Activated CD8-positive, alpha-beta T cell treated with anti-CD3 and anti-CD28 coated beads, Interleukin-2, amount 10 ng/mL, durations not matched to agents 7 days and 5 days (primary cell): Measurements from ENCODE around the gene CXCR2. TPM values are rescaled to one million over a fixed set of nuclear protein-coding genes. Genes with fewer than 3 reads are reported as not detected.

ENCODE experiments used
- ATAC-seq: fragments of 150-1000 bp; cut with Tn5 transposase; one replicate; pipeline ENCODE4 v1.10.0; 2021; ENCODE audit warnings: moderate library complexity
- CTCF ChIA-PET: fragments of 350-600 bp; sonication (Branson Sonifier 250); formaldehyde crosslinking; loops from one replicate; lab custom pipeline; 2021; ENCODE audit warnings: antibody characterized with exemption; lab: Charles Lee
- POLR2A ChIA-PET: fragments of 350-600 bp; sonication (Branson Sonifier 250); formaldehyde crosslinking; loops from one replicate; lab custom pipeline; 2021; ENCODE audit warnings: antibody characterized with exemption; lab: Charles Lee
- DNase-seq: peaks from one replicate; pipeline ENCODE4 v3.0.0-alpha.2; 2020
- H3K27ac Mint-ChIP-seq: one replicate; pipeline ENCODE4 v1.8.0; 2021; ENCODE audit warnings: mild to moderate bottlenecking, mixed read lengths
- H3K27me3 Mint-ChIP-seq: one replicate; pipeline ENCODE4 v1.8.0; 2021; ENCODE audit warnings: low read depth, mixed read lengths
- H3K36me3 Mint-ChIP-seq: one replicate; pipeline ENCODE4 v1.8.0; 2021; ENCODE audit warnings: low read depth, mixed read lengths
- H3K4me1 Mint-ChIP-seq: one replicate; pipeline ENCODE4 v1.8.0; 2021; ENCODE audit warnings: low read depth, mixed read lengths
- H3K4me3 Mint-ChIP-seq: one replicate; pipeline ENCODE4 v1.8.0; 2021; ENCODE audit warnings: mild to moderate bottlenecking, mixed read lengths
- H3K9me3 Mint-ChIP-seq: one replicate; pipeline ENCODE4 v1.8.0; 2022; ENCODE audit warnings: mixed read lengths; ENCODE audit not compliant: insufficient read depth
- total RNA-seq, 2 experiments: library from RNA; stranded (reverse); gene quantifications; one replicate each; pipeline ENCODE4 v1.2.3, GENCODE V29; 2021

The CXCR2 gene
- total RNA-seq, 2 experiments from 2014 or later, result 0.50 TPM; not detected in 1

- Mint-ChIP-seq H3K27ac (no peak overlapping the region), H3K36me3 (no peaks in the 10 kb centered on the region), H3K4me3 (no peak overlapping the region), H3K9me3 (no peaks in the 10 kb centered on the region), H3K27me3 (peaks cover 27% of the 10 kb centered on the region), H3K4me1 (no peaks in the 10 kb centered on the region)
- DNase-seq (no peak), ATAC-seq (no peak)
- POLR2A ChIA-PET, result no interaction called here
- CTCF ChIA-PET, result no interaction called here
These were observed 11.7 kb downstream of the CXCR2 start for GRCh38 chr2:218137514-218137913.

GRCh38 chr2:218138047-218138446 is 12.2 kb downstream of the CXCR2 start:
- ChIA-PET POLR2A (no interaction called here), CTCF (no interaction called here)
- Mint-ChIP-seq H3K9me3 (no peaks in the 10 kb centered on the region), H3K4me3 (no peak overlapping the region), H3K4me1 (no peaks in the 10 kb centered on the region), H3K36me3 (no peaks in the 10 kb centered on the region), H3K27me3 (peaks cover 29% of the 10 kb centered on the region), H3K27ac (no peak overlapping the region)
- DNase-seq, result no peak
- ATAC-seq, result no peak

DNA sequence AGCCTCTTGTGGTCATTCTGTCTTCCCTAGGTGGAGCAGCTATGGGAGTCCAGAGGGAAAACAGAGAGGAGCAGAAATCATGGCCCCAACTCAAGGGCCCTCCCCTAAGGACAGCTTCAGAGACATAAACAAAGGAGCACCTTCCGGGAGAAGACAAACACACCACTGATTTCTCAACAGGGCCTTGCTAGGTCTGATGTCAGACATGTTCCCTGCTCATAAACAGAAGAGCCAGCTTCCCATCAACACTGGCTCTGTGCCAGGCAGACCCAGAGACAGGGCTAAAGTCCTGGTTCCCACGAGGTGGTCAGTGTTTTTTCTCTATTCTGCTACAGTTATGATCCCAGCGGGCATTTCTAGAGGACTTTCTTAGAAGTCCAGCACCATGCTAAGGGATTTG is 19.3 kb downstream of the CXCR2 start:
- DNase-seq (no peak), ATAC-seq (no peak)
- CTCF ChIA-PET, result no interaction called here
- Mint-ChIP-seq H3K9me3 (no peaks in the 10 kb centered on the region), H3K27me3 (peaks cover 17% of the 10 kb centered on the region), H3K27ac (no peak overlapping the region), H3K36me3 (no peaks in the 10 kb centered on the region), H3K4me3 (no peak overlapping the region), H3K4me1 (no peaks in the 10 kb centered on the region)
- POLR2A ChIA-PET, result no interaction called here

DNA sequence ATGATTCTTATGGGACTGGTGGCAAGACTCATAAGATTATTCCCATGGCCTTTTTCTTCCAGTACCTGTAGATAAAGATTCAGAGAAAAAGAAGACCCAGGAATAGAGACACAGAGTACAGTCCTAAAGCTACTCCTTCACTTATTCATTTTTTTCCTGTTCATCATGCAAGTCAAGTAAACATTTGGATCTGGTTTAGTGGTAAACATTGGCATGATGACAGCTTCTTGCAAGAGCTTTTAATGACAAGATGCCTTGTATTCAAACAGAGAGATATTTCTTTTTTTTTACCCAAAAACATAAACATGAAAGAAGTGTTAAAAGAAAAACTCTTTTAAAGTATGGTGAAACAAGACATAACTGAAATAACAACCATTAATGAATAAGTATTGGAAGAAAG is 20.2 kb downstream of the CXCR2 start:
- ATAC-seq (no peak), DNase-seq (no peak)
- ChIA-PET POLR2A (no interaction called here), CTCF (interaction anchor here (0.7 to 1.9 kb wide), 3 partner anchors 21 to 701 kb away, joined by 3 to 6 read pairs (median 3); partner anchors contain the start of gene CXCR1)
- Mint-ChIP-seq H3K27ac (no peak overlapping the region), H3K9me3 (no peaks in the 10 kb centered on the region), H3K4me3 (no peak overlapping the region), H3K36me3 (no peaks in the 10 kb centered on the region), H3K27me3 (peaks cover 20% of the 10 kb centered on the region), H3K4me1 (no peaks in the 10 kb centered on the region)

GRCh38 chr2:218149098-218149497 is 23.3 kb downstream of the CXCR2 start:
- peaks cover 15% of the 10 kb centered on the region for H3K27me3 Mint-ChIP-seq
- DNase-seq (no peak), ATAC-seq (no peak)
- POLR2A ChIA-PET, result no interaction called here
- H3K4me1 Mint-ChIP-seq, result no peaks in the 10 kb centered on the region
- no peaks in the 10 kb centered on the region for H3K9me3 Mint-ChIP-seq
- no peak overlapping the region for H3K27ac Mint-ChIP-seq
- H3K4me3 Mint-ChIP-seq, result no peak overlapping the region
- CTCF ChIA-PET, result no interaction called here
- no peaks in the 10 kb centered on the region for H3K36me3 Mint-ChIP-seq

DNA sequence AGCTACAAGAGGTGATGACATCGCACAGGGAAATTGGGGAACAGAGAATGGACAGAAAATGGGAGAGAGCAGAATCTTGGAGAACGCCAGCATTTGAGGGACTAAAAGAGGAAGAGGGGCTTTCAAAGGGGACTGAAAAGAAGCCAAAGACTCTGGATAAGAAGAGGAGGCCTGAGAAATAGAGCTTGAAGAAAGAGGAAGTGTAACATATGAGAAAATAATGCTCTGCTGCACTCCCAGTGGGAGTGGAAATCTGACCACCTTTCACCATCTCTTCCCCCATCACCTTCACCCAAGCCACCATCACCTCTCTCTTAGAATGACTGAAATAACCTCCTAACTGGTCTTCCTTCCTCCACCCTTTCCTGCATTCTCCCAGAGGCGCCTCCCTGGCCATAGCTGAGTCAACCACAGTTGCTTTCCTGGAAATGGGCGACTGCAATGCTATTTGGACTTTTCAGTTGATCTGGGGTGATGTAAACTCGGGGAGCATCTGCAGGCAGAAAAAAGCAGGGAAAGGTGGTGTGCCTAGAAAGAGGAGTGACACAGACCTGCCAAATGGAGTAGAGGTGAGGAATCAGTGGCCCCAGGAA is 24.1 kb downstream of the CXCR2 start:
- no peaks in the 10 kb centered on the region for H3K4me1 Mint-ChIP-seq
- no peak overlapping the region for H3K27ac Mint-ChIP-seq
- ATAC-seq (no peak), DNase-seq (no peak)
- POLR2A ChIA-PET, result no interaction called here
- no peak overlapping the region for H3K4me3 Mint-ChIP-seq
- peaks cover 15% of the 10 kb centered on the region for H3K27me3 Mint-ChIP-seq
- H3K36me3 Mint-ChIP-seq, result no peaks in the 10 kb centered on the region
- CTCF ChIA-PET, result no interaction called here
- H3K9me3 Mint-ChIP-seq, result no peaks in the 10 kb centered on the region

GRCh38 chr2:218152172-218152571 is 26.3 kb downstream of the CXCR2 start:
- ChIA-PET CTCF (no interaction called here), POLR2A (no interaction called here)
- Mint-ChIP-seq H3K4me1 (no peaks in the 10 kb centered on the region), H3K27ac (no peak overlapping the region), H3K4me3 (no peak overlapping the region), H3K27me3 (peaks cover 12% of the 10 kb centered on the region), H3K9me3 (no peaks in the 10 kb centered on the region), H3K36me3 (no peaks in the 10 kb centered on the region)
- DNase-seq (no peak), ATAC-seq (no peak)

DNA sequence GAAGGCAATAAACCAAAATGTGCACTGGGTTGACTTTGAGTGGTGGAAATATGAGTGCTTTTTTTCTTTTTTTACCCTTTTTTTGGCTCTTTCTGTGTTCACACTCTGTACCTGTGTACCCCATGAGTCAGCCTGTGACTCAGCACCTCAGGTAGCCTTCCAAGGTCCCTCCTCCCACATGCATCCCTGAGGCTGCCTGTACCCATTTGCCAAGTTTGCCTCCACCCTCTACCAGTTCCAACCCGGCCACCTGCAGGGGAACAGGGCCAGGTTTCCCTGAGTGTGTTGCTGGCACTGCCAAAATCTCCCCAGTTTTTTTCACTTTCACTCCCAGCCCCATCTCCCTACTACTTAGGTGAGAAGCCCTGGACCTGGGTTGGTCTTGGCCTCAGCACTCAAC is 26.9 kb downstream of the CXCR2 start:
- POLR2A ChIA-PET, result no interaction called here
- CTCF ChIA-PET, result interaction anchor here (0.6 kb wide), 1 partner anchor 87 kb away, joined by 3 read pairs; no protein-coding TSS in a partner anchor
- H3K27ac Mint-ChIP-seq, result no peak overlapping the region

DNA sequence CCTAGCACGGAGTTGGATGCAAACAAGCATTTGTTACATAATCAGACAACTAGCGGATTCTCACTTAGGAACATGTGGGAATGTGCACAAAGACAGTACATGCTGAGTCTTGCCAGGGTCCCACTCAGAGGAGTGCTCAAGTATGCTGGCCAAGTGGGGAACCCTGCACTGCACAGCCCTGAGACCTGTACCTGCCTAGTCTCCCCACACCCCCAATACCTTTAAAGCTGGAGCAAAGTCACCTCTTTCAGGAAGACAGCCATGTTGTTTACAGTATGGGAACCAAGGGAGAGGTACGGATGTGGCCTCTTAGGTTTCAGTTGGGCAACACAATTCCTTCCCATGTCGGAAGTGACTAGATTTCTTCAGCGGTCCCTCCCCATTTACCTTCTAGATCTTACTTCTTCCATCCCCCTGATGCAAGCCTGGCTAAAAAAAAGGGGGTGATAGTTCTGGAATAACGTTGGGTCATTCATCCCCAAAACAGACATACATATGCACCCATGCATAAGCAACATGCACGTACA is 30.2 kb downstream of the CXCR2 start:
- Mint-ChIP-seq H3K4me3 (no peak overlapping the region), H3K9me3 (no peaks in the 10 kb centered on the region), H3K27ac (no peak overlapping the region), H3K27me3 (peaks cover 23% of the 10 kb centered on the region), H3K4me1 (no peaks in the 10 kb centered on the region), H3K36me3 (no peaks in the 10 kb centered on the region)
- CTCF ChIA-PET, result interaction anchor here (1.7 kb wide), 1 partner anchor 12 kb away, joined by 4 read pairs; no protein-coding TSS in a partner anchor
- POLR2A ChIA-PET, result no interaction called here
- DNase-seq (no peak), ATAC-seq (no peak)

More for the DNA sequence above, 26.9 kb downstream of the CXCR2 start:
- no peak overlapping the region for H3K4me3 Mint-ChIP-seq
- H3K4me1 Mint-ChIP-seq, result no peaks in the 10 kb centered on the region
- no peaks in the 10 kb centered on the region for H3K9me3 Mint-ChIP-seq
- H3K27me3 Mint-ChIP-seq, result peaks cover 15% of the 10 kb centered on the region
- no peaks in the 10 kb centered on the region for H3K36me3 Mint-ChIP-seq
- no peak for DNase-seq
- ATAC-seq, result no peak

DNA sequence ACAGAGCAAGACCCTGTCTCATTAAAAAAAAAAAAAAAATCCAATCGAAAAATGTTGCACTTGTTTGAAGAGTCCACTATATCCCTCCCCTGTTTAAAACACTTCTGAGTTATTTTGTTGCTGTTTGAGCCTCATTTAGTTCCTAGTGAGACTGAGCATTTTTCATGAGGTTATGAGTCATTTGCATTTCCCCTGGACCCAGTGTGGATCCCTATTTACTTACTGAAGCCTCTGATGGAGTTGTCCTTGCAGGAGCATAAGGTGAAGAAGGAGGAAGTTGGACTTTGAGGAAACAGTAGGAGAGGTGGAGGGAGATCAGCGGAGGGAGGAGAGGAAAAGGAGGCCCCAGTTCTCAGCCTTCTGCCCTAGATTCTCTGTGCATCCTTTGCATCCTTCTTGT is 35.8 kb downstream of the CXCR2 start:
- no peak for DNase-seq
- POLR2A ChIA-PET, result no interaction called here
- CTCF ChIA-PET, result no interaction called here
- no peak for ATAC-seq
- no peaks in the 10 kb centered on the region for H3K9me3 Mint-ChIP-seq
- no peak overlapping the region for H3K4me3 Mint-ChIP-seq
- no peaks in the 10 kb centered on the region for H3K36me3 Mint-ChIP-seq
- peaks cover 33% of the 10 kb centered on the region for H3K27me3 Mint-ChIP-seq
- H3K4me1 Mint-ChIP-seq, result peaks cover 8% of the 10 kb centered on the region
- no peak overlapping the region for H3K27ac Mint-ChIP-seq

GRCh38 chr2:218162814-218163213 is 37.0 kb downstream of the CXCR2 start:
- ATAC-seq, result no peak
- Mint-ChIP-seq H3K4me1 (peaks cover 19% of the 10 kb centered on the region), H3K4me3 (no peak overlapping the region), H3K27me3 (peaks cover 30% of the 10 kb centered on the region), H3K9me3 (no peaks in the 10 kb centered on the region), H3K27ac (no peak overlapping the region), H3K36me3 (no peaks in the 10 kb centered on the region)
- DNase-seq, result no peak
- ChIA-PET CTCF (no interaction called here), POLR2A (no interaction called here)

DNA sequence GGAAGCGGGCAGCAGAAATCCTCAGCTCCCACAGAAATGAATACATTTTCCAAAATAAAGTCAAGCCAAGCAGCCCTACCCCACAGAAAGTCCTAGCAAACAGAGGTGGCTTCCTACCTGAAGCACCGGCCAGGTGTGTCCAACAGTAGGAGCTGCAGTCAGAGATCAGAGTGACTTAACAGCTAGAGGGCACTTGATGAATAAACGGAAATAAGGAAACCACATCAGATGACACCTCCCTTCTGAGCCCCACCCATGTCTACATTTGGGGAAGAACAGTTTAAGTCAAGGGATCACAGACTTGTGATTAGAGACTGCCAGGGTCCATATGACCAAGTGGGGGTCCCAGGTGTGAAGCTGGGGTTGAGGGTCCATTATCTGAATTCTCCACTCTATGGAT is 41.0 kb downstream of the CXCR2 start, which contains the start of gene CXCR1:
CXCR1 (minus strand) TSS at position 172 of the 400 bp plus-strand sequence. CDS start 1,751 bp downstream, outside the sequence.
- Mint-ChIP-seq H3K27me3 (peaks cover 27% of the 10 kb centered on the region), H3K9me3 (no peaks in the 10 kb centered on the region), H3K4me3 (peak within 1 kb of the TSS; percentile 29), H3K4me1 (peaks cover 28% of the 10 kb centered on the region), H3K36me3 (no peaks in the 10 kb centered on the region), H3K27ac (peak within 1 kb of the TSS; percentile 60)
- ATAC-seq, result peak; percentile 91
- DNase-seq, result peak; percentile 61
- ChIA-PET POLR2A (interaction anchor here (0.7 kb wide), 1 partner anchor 58 kb away, joined by 3 read pairs; no protein-coding TSS in a partner anchor), CTCF (interaction anchor here (0.6 to 2.8 kb wide), 9 partner anchors 20 to 849 kb away, joined by 3 to 12 read pairs (median 6); partner anchors contain the start of genes ARPC2 and CXCR2)
